EL (cell line): ENCODE results near the gene PDHX.

ENCODE experiments used
- DNase-seq: peaks from one replicate; pipeline ENCODE4 v3.0.0-alpha.2; 2016

Gene PDHX

GRCh38 chr11:34996958-34997357 lies 80.5 kb downstream of the PDHX start:
- DNase-seq: no peak

- peak; percentile 37 for DNase-seq
These were observed 81.6 kb downstream of the PDHX start for GRCh38 chr11:34997952-34998528.

GRCh38 chr11:34999453-34999852 lies 83.0 kb downstream of the PDHX start:
- DNase-seq: no peak

GRCh38 chr11:35003186-35003585 lies 86.8 kb downstream of the PDHX start:
- no peak for DNase-seq

GRCh38 chr11:35003658-35004057 lies 87.2 kb downstream of the PDHX start:
- DNase-seq: no peak

GRCh38 chr11:35005141-35005780 lies 88.8 kb downstream of the PDHX start:
- DNase-seq: no peak

GRCh38 chr11:35006389-35007128 lies 90.1 kb downstream of the PDHX start:
- DNase-seq: no peak

GRCh38 chr11:35007277-35007676 lies 90.9 kb downstream of the PDHX start:
- DNase-seq: no peak

GRCh38 chr11:35009191-35009943 lies 92.9 kb downstream of the PDHX start:
- DNase-seq: peak; percentile 77

- no peak for DNase-seq
These were observed 93.5 kb downstream of the PDHX start for GRCh38 chr11:35009944-35010342.

- no peak for DNase-seq
These were observed 94.2 kb downstream of the PDHX start for GRCh38 chr11:35010654-35011053.

GRCh38 chr11:35011389-35011788 lies 95.0 kb downstream of the PDHX start:
- DNase-seq: peak; percentile 28

GRCh38 chr11:35011944-35012343 lies 95.5 kb downstream of the PDHX start:
- no peak for DNase-seq

- no peak for DNase-seq
These were observed 96.2 kb downstream of the PDHX start for GRCh38 chr11:35012467-35013191.

- no peak for DNase-seq
These were observed 97.3 kb downstream of the PDHX start for GRCh38 chr11:35013514-35014233.

GRCh38 chr11:35014346-35014745 lies 97.9 kb downstream of the PDHX start:
- peak; percentile 85 for DNase-seq

GRCh38 chr11:35015621-35016387 lies 99.4 kb downstream of the PDHX start:
- DNase-seq: no peak

GRCh38 chr11:35016916-35017315 lies 100.5 kb downstream of the PDHX start:
- no peak for DNase-seq

GRCh38 chr11:35017528-35018342 lies 101.3 kb downstream of the PDHX start:
- no peak for DNase-seq

GRCh38 chr11:35021589-35021988 lies 105.2 kb downstream of the PDHX start:
- no peak for DNase-seq
